HepG2 (cell line): Measurements from ENCODE around the gene COL27A1. TPM values are rescaled to one million over a fixed set of nuclear protein-coding genes. Genes with fewer than 3 reads are reported as not detected.

Experiments used
- DRAP1 ChIP-seq: IDR thresholded peaks from 2 replicates; pipeline ENCODE4 v1.6.1; 2016; ENCODE audit warnings: missing genetic modification reagents, missing compliant biosample characterization
- E2F1 ChIP-seq: sonication (generic); formaldehyde crosslinking; IDR thresholded peaks from 2 replicates; pipeline ENCODE4 v1.5.0; 2020; ENCODE audit warnings: missing genetic modification reagents
- GABPA ChIP-seq, 2 experiments: IDR thresholded peaks; 2 replicates each; pipeline ENCODE4 v1.6.1; 2011 to 2016; ENCODE audit warnings: low read depth in 2 of 2, low read length in 1 of 2, missing biosample characterization in 1 of 2, missing genetic modification characterization in 1 of 2
- KDM5A ChIP-seq: fragments of 200-600 bp; sonication (generic); IDR thresholded peaks from 2 replicates; pipeline ENCODE4 v1.7.0; 2018; ENCODE audit warnings: antibody characterized with exemption, mild to moderate bottlenecking, low read length, borderline replicate concordance
- PAX8 ChIP-seq: sonication (generic); formaldehyde crosslinking; IDR thresholded peaks from 2 replicates; pipeline ENCODE4 v1.8.0; 2022; ENCODE audit warnings: mild to moderate bottlenecking, missing genetic modification reagents, borderline replicate concordance
- PCBP1 ChIP-seq: fragments of 200-400 bp; formaldehyde crosslinking; IDR thresholded peaks from 2 replicates; pipeline ENCODE4 v1.6.1; 2017; ENCODE audit warnings: mild to moderate bottlenecking, low read depth, low read length, borderline replicate concordance
- PITX1 ChIP-seq: sonication (generic); formaldehyde crosslinking; IDR thresholded peaks from 2 replicates; pipeline ENCODE4 v1.5.1; 2020; ENCODE audit warnings: mild to moderate bottlenecking, missing genetic modification reagents
- POLR2A ChIP-seq, 2 experiments: IDR thresholded peaks; 2 replicates each; pipeline ENCODE4 v1.6.1; 2011; ENCODE audit warnings: low read depth in 2 of 2, low read length in 2 of 2, mild to moderate bottlenecking in 1 of 2, moderate library complexity in 1 of 2; ENCODE audit not compliant: insufficient read depth in 1 of 2
- POLR2G ChIP-seq: fragments of 200-400 bp; formaldehyde crosslinking; IDR thresholded peaks from 2 replicates; pipeline ENCODE4 v1.6.1; 2018; ENCODE audit warnings: mild to moderate bottlenecking, low read depth, low read length, moderate library complexity
- RAD21 ChIP-seq: fragments of 450-650 bp; formaldehyde crosslinking; IDR thresholded peaks from 2 replicates; pipeline ENCODE4 v1.5.0; 2020; ENCODE audit warnings: mild to moderate bottlenecking
- RFXAP ChIP-seq: sonication (generic); formaldehyde crosslinking; IDR thresholded peaks from 2 replicates; pipeline ENCODE4 v1.4.0; 2020; ENCODE audit warnings: missing genetic modification reagents, borderline replicate concordance
- SMYD3 ChIP-seq: sonication (generic); formaldehyde crosslinking; IDR thresholded peaks from 2 replicates; pipeline ENCODE4 v1.8.1; 2023; ENCODE audit warnings: mild to moderate bottlenecking, missing genetic modification reagents
- SNAI1 ChIP-seq: sonication (generic); formaldehyde crosslinking; IDR thresholded peaks from 2 replicates; pipeline ENCODE4 v1.5.0; 2020; ENCODE audit warnings: mild to moderate bottlenecking, missing genetic modification reagents, borderline replicate concordance
- TARDBP ChIP-seq: sonication (generic); formaldehyde crosslinking; IDR thresholded peaks from 2 replicates; pipeline ENCODE4 v1.8.0; 2022; ENCODE audit warnings: mild to moderate bottlenecking, missing genetic modification reagents
- TBL1XR1 ChIP-seq: fragments of 150-350 bp; IDR thresholded peaks from 2 replicates; pipeline ENCODE4 v1.6.1; 2014; ENCODE audit warnings: borderline replicate concordance, low read length; ENCODE audit not compliant: partially characterized antibody
- ZBTB4 ChIP-seq: sonication (generic); formaldehyde crosslinking; IDR thresholded peaks from 2 replicates; pipeline ENCODE4 v1.4.0; 2020; ENCODE audit warnings: missing genetic modification reagents, mild to moderate bottlenecking, borderline replicate concordance
- ZC3H4 ChIP-seq: sonication (generic); formaldehyde crosslinking; IDR thresholded peaks from 2 replicates; pipeline ENCODE4 v1.4.0; 2020; ENCODE audit warnings: missing genetic modification reagents, borderline replicate concordance
- ZFAT ChIP-seq: sonication (generic); formaldehyde crosslinking; conservative IDR thresholded peaks from 2 replicates; pipeline ENCODE4 v1.8.1; 2023; ENCODE audit warnings: missing genetic modification reagents, inconsistent platforms
- ZNF24 ChIP-seq: fragments of 450-650 bp; IDR thresholded peaks from 2 replicates; pipeline ENCODE4 v1.6.1; 2017; ENCODE audit warnings: antibody characterized with exemption, mild to moderate bottlenecking
- ZNF276 ChIP-seq: sonication (generic); formaldehyde crosslinking; IDR thresholded peaks from 2 replicates; pipeline ENCODE4 v1.4.0; 2020; ENCODE audit warnings: mild to moderate bottlenecking, low read depth, missing genetic modification reagents
- ZNF780A ChIP-seq: sonication (generic); formaldehyde crosslinking; IDR thresholded peaks from 2 replicates; pipeline ENCODE4 v1.8.0; 2022; ENCODE audit warnings: mild to moderate bottlenecking, missing genetic modification reagents, moderate library complexity
- polyA plus RNA-seq, 8 experiments: library from polyadenylated mRNA; depleted of rRNA in 3 of 8; stranded (reverse) in 7 of 8; unstranded in 1 of 8; fragments of >200 nt; fragmentation: Illumina TruSeq in 4 of 8; extraction: Trizol in 4 of 8; gene quantifications; 2 replicates each; pipeline versions ENCODE4 v1.2.1 to v1.2.3, GENCODE V29; 2011 to 2016; ENCODE audit warnings: low read depth in 4 of 8, missing spikeins in 1 of 8, mixed read lengths in 1 of 8; ENCODE audit not compliant: insufficient read depth in 1 of 8
- total RNA-seq, 5 experiments: library from RNA; depleted of rRNA; stranded (reverse); fragments of >200 nt; fragmentation: Illumina TruSeq; extraction: Trizol; gene quantifications; 2 replicates each; pipeline ENCODE4 v1.2.3, GENCODE V29; 2016; ENCODE audit warnings: low read depth in 1 of 5

COL27A1 gene
- total and polyA plus RNA-seq, 2 of the 13 experiments (the other 11 are each of a cell fraction or from before 2014, with no cell fraction given) = 71.3 to 89.1 TPM

- TF ChIP-seq ZNF276 (no peak), POLR2G (no peak), PCBP1 (0 out of 2 replicates have a peak, but pooled peaks have one; percentile 8), GABPA (IDR thresholded peaks at IDR 0.05; ENCODE audit: low read depth, low read length) (no peak), GABPA (CRISPR knock-in tag; IDR thresholded peaks at IDR 0.05; ENCODE audit: low read depth) (no peak), PAX8 (CRISPR knock-in tag) (peak; percentile 11; the same call in 1 of the 2 replicates), RAD21 (no peak), E2F1 (CRISPR knock-in tag) (no peak), ZNF24 (no peak), DRAP1 (peak; percentile 41; the same call in 1 of the 2 replicates), ZNF780A (CRISPR knock-in tag) (0 out of 2 replicates have a peak, but pooled peaks have one; percentile 34), SNAI1 (no peak), POLR2A (IDR thresholded peaks at IDR 0.05; ENCODE audit: insufficient read depth in 1 of 2, low read depth in 2 of 2, low read length in 2 of 2) (no peak), TARDBP (CRISPR knock-in tag) (peak; percentile 63; the same call in 1 of the 2 replicates), TBL1XR1 (no peak), KDM5A (no peak), PITX1 (0 out of 2 replicates have a peak, but pooled peaks have one; percentile 16), ZFAT (CRISPR knock-in tag) (no peak), ZC3H4 (CRISPR knock-in tag) (0 out of 2 replicates have a peak, but pooled peaks have one; percentile 2), RFXAP (CRISPR knock-in tag) (peak; percentile 6; the same call in 1 of the 2 replicates), SMYD3 (0 out of 2 replicates have a peak, but pooled peaks have one; percentile 48), ZBTB4 (CRISPR knock-in tag) (no peak)
These were observed 686 bp upstream of the COL27A1 start (continued) for GRCh38 chr9:114154600-114155102.
